ENCODE results near the gene SLC9C1.

The SLC9C1 gene

GRCh38 chr3:112117841-112118571 lies 176.0 kb downstream of the SLC9C1 start:
- no peak overlapping the region for H3K4me3 ChIP-seq (ENCODE audit: low read depth, low read length)
- no peak for TF ChIP-seq CTCF (IDR thresholded peaks at IDR 0.05; ENCODE audit: low read depth, low read length)
- in situ Hi-C loops (cut with HindIII; ENCODE audit: low sequenced_read_pairs), result no loop called here
- no peak for DNase-seq (ENCODE audit: low read depth, low spot score)

- no peak overlapping the region for H3K4me3 ChIP-seq (ENCODE audit: low read depth, low read length)
- DNase-seq (ENCODE audit: low read depth, low spot score), result no peak
- TF ChIP-seq CTCF (IDR thresholded peaks at IDR 0.05; ENCODE audit: low read depth, low read length), result no peak
- in situ Hi-C loops (cut with HindIII; ENCODE audit: low sequenced_read_pairs), result no loop called here
Measured at GRCh38 chr3:112117415-112117814, 176.6 kb downstream of the SLC9C1 start.

GRCh38 chr3:112116748-112117186 lies 177.2 kb downstream of the SLC9C1 start:
- no peak overlapping the region for H3K4me3 ChIP-seq (ENCODE audit: low read depth, low read length)
- in situ Hi-C loops (cut with HindIII; ENCODE audit: low sequenced_read_pairs), result no loop called here
- TF ChIP-seq CTCF (IDR thresholded peaks at IDR 0.05; ENCODE audit: low read depth, low read length), result no peak
- no peak for DNase-seq (ENCODE audit: low read depth, low spot score)

- no peak for TF ChIP-seq CTCF (IDR thresholded peaks at IDR 0.05; ENCODE audit: low read depth, low read length)
- no peak overlapping the region for H3K4me3 ChIP-seq (ENCODE audit: low read depth, low read length)
- DNase-seq (ENCODE audit: low read depth, low spot score), result no peak
- in situ Hi-C loops (cut with HindIII; ENCODE audit: low sequenced_read_pairs), result no loop called here
Measured at GRCh38 chr3:112115806-112116383, 178.1 kb downstream of the SLC9C1 start.

DNA sequence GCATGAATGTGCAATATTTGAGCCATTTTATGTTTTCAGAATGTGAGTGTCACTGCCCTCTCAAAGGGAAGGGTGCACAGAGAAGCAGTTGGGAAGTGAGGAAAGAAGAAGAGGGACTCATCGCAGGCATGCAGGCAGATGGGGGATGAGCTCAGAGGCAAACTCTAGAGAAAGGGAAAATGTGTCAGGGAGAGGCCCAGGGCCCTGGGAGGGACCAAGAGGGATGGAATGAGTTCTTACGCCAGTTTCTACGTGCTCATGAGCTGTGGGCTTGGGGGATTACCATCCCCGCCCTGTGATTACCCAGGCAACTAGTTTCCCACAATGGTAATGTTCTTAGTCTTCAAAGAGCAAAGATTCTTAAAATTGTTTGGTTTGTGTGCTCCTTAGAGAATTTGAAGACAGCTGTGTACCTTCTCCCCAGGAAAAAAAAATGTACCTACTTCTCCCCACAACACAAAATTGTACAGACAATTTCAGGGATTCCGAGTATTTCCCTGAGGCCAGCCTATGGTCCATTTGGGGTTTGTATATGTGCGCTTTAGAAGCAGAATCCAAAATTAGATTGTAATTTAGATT lies 178.8 kb downstream of the SLC9C1 start:
- DNase-seq (ENCODE audit: low read depth, low spot score), result no peak
- in situ Hi-C loops (cut with HindIII; ENCODE audit: low sequenced_read_pairs), result no loop called here
- TF ChIP-seq CTCF (IDR thresholded peaks at IDR 0.05; ENCODE audit: low read depth, low read length), result no peak
- no peak overlapping the region for H3K4me3 ChIP-seq (ENCODE audit: low read depth, low read length)

- no peak overlapping the region for H3K4me3 ChIP-seq (ENCODE audit: low read depth, low read length)
- no peak for DNase-seq (ENCODE audit: low read depth, low spot score)
- in situ Hi-C loops (cut with HindIII; ENCODE audit: low sequenced_read_pairs), result no loop called here
- no peak for TF ChIP-seq CTCF (IDR thresholded peaks at IDR 0.05; ENCODE audit: low read depth, low read length)
Measured at GRCh38 chr3:112114576-112115160, 179.3 kb downstream of the SLC9C1 start.
